HEK293 (cell line): ENCODE results near the gene SNRPD2.
A peak's percentile ranks its signal among the peaks of the same experiment; 100 is the strongest.

Experiments
- CTCF ChIP-seq: fragments of 450-650 bp; formaldehyde crosslinking; IDR thresholded peaks from 2 replicates; pipeline ENCODE4 v1.5.1; 2016; ENCODE audit warnings: missing biosample characterization, missing genetic modification characterization
- HOXA7 ChIP-seq: sonication (generic); formaldehyde crosslinking; IDR thresholded peaks from 2 replicates; pipeline ENCODE4 v1.8.1; 2022; ENCODE audit warnings: missing genetic modification reagents, borderline replicate concordance
- MEIS1 ChIP-seq: sonication (generic); formaldehyde crosslinking; IDR thresholded peaks from 2 replicates; pipeline ENCODE4 v1.8.1; 2022; ENCODE audit warnings: missing genetic modification reagents, mild to moderate bottlenecking, borderline replicate concordance
- YY1 ChIP-seq: fragments of 450-650 bp; formaldehyde crosslinking; IDR thresholded peaks from 2 replicates; pipeline ENCODE4 v1.5.1; 2018; ENCODE audit warnings: missing biosample characterization, missing genetic modification characterization
- ZNF148 ChIP-seq: fragments of 450-650 bp; formaldehyde crosslinking; IDR thresholded peaks from 2 replicates; pipeline ENCODE4 v1.5.0; 2017; ENCODE audit warnings: missing biosample characterization, missing genetic modification characterization, borderline replicate concordance
- ZNF174 ChIP-seq: fragments of 450-650 bp; formaldehyde crosslinking; IDR thresholded peaks from 2 replicates; pipeline ENCODE4 v1.5.0; 2017; ENCODE audit warnings: missing biosample characterization, mild to moderate bottlenecking, missing genetic modification characterization
- ZNF19 ChIP-seq: fragments of 450-650 bp; formaldehyde crosslinking; IDR thresholded peaks from 2 replicates; pipeline ENCODE4; 2016; ENCODE audit warnings: missing biosample characterization, missing genetic modification characterization, low read depth
- ZNF24 ChIP-seq: fragments of 450-650 bp; formaldehyde crosslinking; IDR thresholded peaks from 2 replicates; pipeline ENCODE4 v1.5.1; 2016; ENCODE audit warnings: missing biosample characterization, missing genetic modification characterization
- ZNF350 ChIP-seq: fragments of 450-650 bp; formaldehyde crosslinking; IDR thresholded peaks from 2 replicates; pipeline ENCODE4 v1.5.0; 2017; ENCODE audit warnings: missing biosample characterization, mild to moderate bottlenecking, missing genetic modification characterization
- ZNF626 ChIP-seq: fragments of 450-650 bp; sonication (Bioruptor Pico); formaldehyde crosslinking; IDR thresholded peaks from 2 replicates; pipeline ENCODE4 v1.5.1; 2018; ENCODE audit warnings: missing biosample characterization, missing genetic modification characterization, inconsistent platforms
- ZNF658 ChIP-seq: fragments of 450-650 bp; formaldehyde crosslinking; IDR thresholded peaks from 2 replicates; pipeline ENCODE4; 2016; ENCODE audit warnings: missing biosample characterization, missing genetic modification characterization
- ZNF830 ChIP-seq: fragments of 450-650 bp; IDR thresholded peaks from 2 replicates; pipeline ENCODE4 v1.5.0; 2018; ENCODE audit warnings: missing biosample characterization, missing genetic modification characterization, low read depth, mild to moderate bottlenecking, moderate library complexity
- TF ChIP-seq, protein P1 (sequence below): fragments of 450-650 bp; formaldehyde crosslinking; IDR thresholded peaks from 2 replicates; pipeline ENCODE4; 2016; ENCODE audit warnings: missing biosample characterization, missing genetic modification characterization
- TF ChIP-seq, protein P2 (sequence below): fragments of 450-650 bp; formaldehyde crosslinking; IDR thresholded peaks from 2 replicates; pipeline ENCODE4 v1.5.1; 2016; ENCODE audit warnings: missing biosample characterization, missing genetic modification characterization

DNA sequence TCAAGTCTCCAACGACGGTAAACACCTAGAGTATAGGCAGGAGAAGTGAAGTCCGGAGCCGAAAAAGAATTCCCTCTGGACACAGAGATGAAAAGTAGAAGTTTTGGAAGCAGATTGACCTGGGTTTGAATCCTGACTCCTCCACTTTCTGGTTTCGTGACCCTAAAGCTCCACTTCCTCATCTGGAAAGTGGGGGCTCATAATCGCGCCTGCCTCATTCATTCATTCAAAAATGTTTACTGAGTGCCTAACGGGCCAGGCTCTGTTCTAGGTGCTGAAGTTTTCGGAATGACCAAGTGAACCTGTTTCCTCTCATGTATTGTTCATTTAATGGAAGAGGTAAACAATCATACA is 45.4 kb downstream of the SNRPD2 start:
- no peak for TF ChIP-seq ZNF626 (tag by site-specific recombination)
- TF ChIP-seq ZNF24 (tag by site-specific recombination): 0 out of 2 replicates have a peak, but pooled peaks have one; percentile 7
- TF ChIP-seq, protein P1, sequence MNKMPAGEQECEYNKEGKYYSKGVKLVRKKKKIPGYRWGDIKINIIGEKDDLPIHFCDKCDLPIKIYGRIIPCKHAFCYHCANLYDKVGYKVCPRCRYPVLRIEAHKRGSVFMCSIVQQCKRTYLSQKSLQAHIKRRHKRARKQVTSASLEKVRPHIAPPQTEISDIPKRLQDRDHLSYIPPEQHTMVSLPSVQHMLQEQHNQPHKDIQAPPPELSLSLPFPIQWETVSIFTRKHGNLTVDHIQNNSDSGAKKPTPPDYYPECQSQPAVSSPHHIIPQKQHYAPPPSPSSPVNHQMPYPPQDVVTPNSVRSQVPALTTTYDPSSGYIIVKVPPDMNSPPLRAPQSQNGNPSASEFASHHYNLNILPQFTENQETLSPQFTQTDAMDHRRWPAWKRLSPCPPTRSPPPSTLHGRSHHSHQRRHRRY (tag by site-specific recombination): no peak
- TF ChIP-seq CTCF (tag by site-specific recombination): no peak
- TF ChIP-seq ZNF350 (tag by site-specific recombination): no peak
- TF ChIP-seq ZNF19: no peak
- no peak for TF ChIP-seq ZNF658 (tag by site-specific recombination)
- TF ChIP-seq YY1: no peak
- no peak for TF ChIP-seq ZNF174
- TF ChIP-seq ZNF830 (tag by site-specific recombination): no peak
- TF ChIP-seq ZNF148 (tag by site-specific recombination): no peak
- TF ChIP-seq HOXA7 (CRISPR knock-in tag): no peak
- TF ChIP-seq, protein P2, sequence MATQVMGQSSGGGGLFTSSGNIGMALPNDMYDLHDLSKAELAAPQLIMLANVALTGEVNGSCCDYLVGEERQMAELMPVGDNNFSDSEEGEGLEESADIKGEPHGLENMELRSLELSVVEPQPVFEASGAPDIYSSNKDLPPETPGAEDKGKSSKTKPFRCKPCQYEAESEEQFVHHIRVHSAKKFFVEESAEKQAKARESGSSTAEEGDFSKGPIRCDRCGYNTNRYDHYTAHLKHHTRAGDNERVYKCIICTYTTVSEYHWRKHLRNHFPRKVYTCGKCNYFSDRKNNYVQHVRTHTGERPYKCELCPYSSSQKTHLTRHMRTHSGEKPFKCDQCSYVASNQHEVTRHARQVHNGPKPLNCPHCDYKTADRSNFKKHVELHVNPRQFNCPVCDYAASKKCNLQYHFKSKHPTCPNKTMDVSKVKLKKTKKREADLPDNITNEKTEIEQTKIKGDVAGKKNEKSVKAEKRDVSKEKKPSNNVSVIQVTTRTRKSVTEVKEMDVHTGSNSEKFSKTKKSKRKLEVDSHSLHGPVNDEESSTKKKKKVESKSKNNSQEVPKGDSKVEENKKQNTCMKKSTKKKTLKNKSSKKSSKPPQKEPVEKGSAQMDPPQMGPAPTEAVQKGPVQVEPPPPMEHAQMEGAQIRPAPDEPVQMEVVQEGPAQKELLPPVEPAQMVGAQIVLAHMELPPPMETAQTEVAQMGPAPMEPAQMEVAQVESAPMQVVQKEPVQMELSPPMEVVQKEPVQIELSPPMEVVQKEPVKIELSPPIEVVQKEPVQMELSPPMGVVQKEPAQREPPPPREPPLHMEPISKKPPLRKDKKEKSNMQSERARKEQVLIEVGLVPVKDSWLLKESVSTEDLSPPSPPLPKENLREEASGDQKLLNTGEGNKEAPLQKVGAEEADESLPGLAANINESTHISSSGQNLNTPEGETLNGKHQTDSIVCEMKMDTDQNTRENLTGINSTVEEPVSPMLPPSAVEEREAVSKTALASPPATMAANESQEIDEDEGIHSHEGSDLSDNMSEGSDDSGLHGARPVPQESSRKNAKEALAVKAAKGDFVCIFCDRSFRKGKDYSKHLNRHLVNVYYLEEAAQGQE (tag by site-specific recombination): peak; percentile 62
- TF ChIP-seq MEIS1: no peak
